ENCODE results near the gene DNAL4. TPM values are rescaled to one million over a fixed set of nuclear protein-coding genes. Genes with fewer than 3 reads are reported as not detected.

Gene DNAL4
- total and polyA plus RNA-seq, 2 donors (not counting 3 experiments of a cell fraction or from before 2014, with no cell fraction given), result 12.9 to 22.7 TPM

DNA sequence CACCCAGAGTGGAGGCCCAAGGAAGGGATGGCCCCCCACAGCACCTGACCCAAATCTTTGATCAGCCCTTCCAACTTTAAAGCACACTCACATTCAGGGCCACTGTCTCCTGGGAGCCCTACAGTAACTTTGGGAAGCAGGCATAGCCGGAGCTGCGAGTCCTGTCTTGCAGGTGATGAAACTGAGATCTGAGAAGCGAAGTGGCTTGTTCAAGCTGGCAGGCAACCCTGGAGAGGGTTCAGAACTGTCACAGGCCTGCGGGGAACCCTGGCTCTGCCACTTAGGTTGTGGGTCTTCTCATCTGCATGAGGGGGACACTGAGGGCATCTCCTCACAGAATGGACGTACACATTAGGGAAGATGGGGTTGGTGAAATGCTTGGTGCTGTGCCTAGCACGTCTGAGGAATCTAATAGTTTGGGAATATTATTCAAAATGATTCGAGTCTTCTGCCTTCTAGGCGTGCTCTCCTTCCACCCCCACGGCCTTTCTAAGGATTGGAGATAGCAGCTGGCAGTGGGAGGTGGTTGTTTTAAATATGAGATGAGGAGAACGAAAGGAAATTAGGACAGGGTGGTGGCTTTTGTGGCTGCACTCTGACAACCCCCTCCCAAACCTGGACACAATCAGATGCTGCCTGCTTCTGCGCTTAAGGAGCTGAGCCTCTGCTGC, 19.3 kb downstream of the DNAL4 start:
- no peaks in the 10 kb centered on the region for H3K9me1 ChIP-seq (replicated peaks; ENCODE audit: control insufficient read depth, extremely low read depth, insufficient read depth, low read length)
- POLR2A ChIA-PET, result no interaction called here
- no peaks in the 10 kb centered on the region for H3K4me1 ChIP-seq (ENCODE audit: control insufficient read depth, extremely low read depth, insufficient read depth, low read length)
- no peak for TF ChIP-seq EZH2 (IDR thresholded peaks at IDR 0.05; ENCODE audit: borderline replicate concordance, low read depth, low read length, severe bottlenecking)
- no peak for TF ChIP-seq MAX (IDR thresholded peaks at IDR 0.05; ENCODE audit: insufficient read depth, insufficient read length)
- TF ChIP-seq FOS (IDR thresholded peaks at IDR 0.05; ENCODE audit: borderline replicate concordance, insufficient read depth, low read length), result no peak
- no peak for TF ChIP-seq JUN (IDR thresholded peaks at IDR 0.05; ENCODE audit: borderline replicate concordance, insufficient read depth, insufficient read length, low read depth)
- no peak for TF ChIP-seq POLR2AphosphoS5 (IDR thresholded peaks at IDR 0.05; ENCODE audit: insufficient read depth, low read depth, low read length)
- no peak for TF ChIP-seq CTCF (IDR thresholded peaks at IDR 0.05; ENCODE audit: extremely low read depth in 1 of 2, insufficient read depth in 1 of 2, low read depth in 1 of 2, low read length in 2 of 2)
- TF ChIP-seq POLR2A (IDR thresholded peaks at IDR 0.05; ENCODE audit: low read depth, low read length), result no peak
- TF ChIP-seq MYC (IDR thresholded peaks at IDR 0.05; ENCODE audit: low read depth, low read length), result no peak
- no peak for TF ChIP-seq GATA2 (IDR thresholded peaks at IDR 0.05; ENCODE audit: insufficient read depth, insufficient read length, low read depth, low read length)
- H4K20me1 ChIP-seq (replicated peaks; ENCODE audit: control insufficient read depth, extremely low read depth, insufficient read depth, low read length), result no peaks in the 10 kb centered on the region
- DNase-seq (ENCODE audit: low read depth, low spot score) (no peak), FAIRE-seq (no peak)
- H3K4me3 ChIP-seq (replicated peaks in 1 of 3; ENCODE audit: insufficient read depth in 1 of 3, low read depth in 1 of 3, low read length in 3 of 3), result no peak overlapping the region
- CTCF ChIA-PET, result interaction anchor here (1.7 kb wide), 1 partner anchor 68 kb away, joined by 5 read pairs; no protein-coding TSS in a partner anchor
- no peak overlapping the region for H3K27ac ChIP-seq (ENCODE audit: insufficient read depth, low read depth, low read length)
- no peaks in the 10 kb centered on the region for H3K36me3 ChIP-seq (ENCODE audit: control insufficient read depth in 2 of 2, extremely low read depth in 1 of 2, insufficient read depth in 2 of 2, low read length in 2 of 2)
- no TSS peak for BruUV-seq (replicated peaks)
- no peaks in the 10 kb centered on the region for H3K9me3 ChIP-seq (replicated peaks; ENCODE audit: control insufficient read depth, insufficient read depth, low read length)
- H2AFZ ChIP-seq (ENCODE audit: low read depth, low read length), result no peak overlapping the region
- dilution Hi-C loops (cut with MboI; ENCODE audit: extremely low pct_ligation_motif_present, low sequenced_read_pairs), result no loop called here
- intact Hi-C loops (cut with micrococcal nuclease), result no loop called here
- H3K4me2 ChIP-seq (ENCODE audit: insufficient read depth, low read length), result no peak overlapping the region
- H3K27me3 ChIP-seq (ENCODE audit: control insufficient read depth in 2 of 2, insufficient read depth in 2 of 2, low read length in 2 of 2), result no peaks in the 10 kb centered on the region
- no peak overlapping the region for H3K9ac ChIP-seq (replicated peaks; ENCODE audit: extremely low read depth, insufficient read depth, low read length)
- no peaks in the 10 kb centered on the region for H3K79me2 ChIP-seq (ENCODE audit: control insufficient read depth, insufficient read depth, low read length)
